Endothelial cell of umbilical vein (primary cell): Measurements from ENCODE around the gene PPM1F. TPM values are rescaled to one million over a fixed set of nuclear protein-coding genes. Genes with fewer than 3 reads are reported as not detected.

Experiments used
- polyA plus RNA-seq, 4 experiments: library from polyadenylated mRNA; depleted of rRNA in 3 of 4; stranded (reverse) in 3 of 4; unstranded in 1 of 4; fragments of >200 nt; gene quantifications; 2 replicates each; pipeline versions ENCODE4 v1.2.1 to v1.2.3, GENCODE V29; 2011 to 2012; ENCODE audit warnings: missing spikeins in 1 of 4
- total RNA-seq: library from RNA; stranded (reverse); gene quantifications from 2 replicates; pipeline ENCODE4 v1.2.3, GENCODE V29; 2021

The PPM1F gene
- total and polyA plus RNA-seq, 2 donors (not counting 3 experiments of a cell fraction or from before 2014, with no cell fraction given), result 107 to 178 TPM

Other genes starting within 250 kb of the PPM1F start
- gene YPEL1, start 217.1 kb downstream of the PPM1F start, total RNA-seq, result 6.2 and 6.5 TPM in 2 replicates
- 3.1 and 3.7 TPM in 2 replicates for gene YPEL1, start 217.1 kb downstream of the PPM1F start, polyA plus RNA-seq
- gene MAPK1, start 85.2 kb downstream of the PPM1F start, total RNA-seq, result 155 and 163 TPM in 2 replicates
- 48.3 and 50.9 TPM in 2 replicates for gene MAPK1, start 85.2 kb downstream of the PPM1F start, polyA plus RNA-seq
- 49.9 and 56.5 TPM in 2 replicates for gene TOP3B, start 29.9 kb upstream of the PPM1F start, total RNA-seq
- 25.2 and 28.3 TPM in 2 replicates for gene TOP3B, start 29.9 kb upstream of the PPM1F start, polyA plus RNA-seq